Tibial nerve (tissue), 3 donors: ENCODE measurements around the gene MOB1B.

Experiments
- POLR2A ChIP-seq, 2 donors: fragments of 450-650 bp; IDR thresholded peaks; one replicate each; pipeline ENCODE4 v1.6.1; 2017; ENCODE audit warnings: antibody characterized with exemption in 2 of 2, mild to moderate bottlenecking in 2 of 2, moderate library complexity in 2 of 2
- TF ChIP-seq, protein P1 (sequence below), 5 experiments: fragments of 200-600 bp in 3 of 5; fragments of 450-650 bp in 2 of 5; sonication (generic) in 3 of 5; IDR thresholded peaks; one replicate each; pipeline ENCODE4 v1.5.1; 2016 to 2019; ENCODE audit warnings: antibody characterized with exemption in 5 of 5, mild to moderate bottlenecking in 3 of 5, moderate library complexity in 2 of 5

DNA sequence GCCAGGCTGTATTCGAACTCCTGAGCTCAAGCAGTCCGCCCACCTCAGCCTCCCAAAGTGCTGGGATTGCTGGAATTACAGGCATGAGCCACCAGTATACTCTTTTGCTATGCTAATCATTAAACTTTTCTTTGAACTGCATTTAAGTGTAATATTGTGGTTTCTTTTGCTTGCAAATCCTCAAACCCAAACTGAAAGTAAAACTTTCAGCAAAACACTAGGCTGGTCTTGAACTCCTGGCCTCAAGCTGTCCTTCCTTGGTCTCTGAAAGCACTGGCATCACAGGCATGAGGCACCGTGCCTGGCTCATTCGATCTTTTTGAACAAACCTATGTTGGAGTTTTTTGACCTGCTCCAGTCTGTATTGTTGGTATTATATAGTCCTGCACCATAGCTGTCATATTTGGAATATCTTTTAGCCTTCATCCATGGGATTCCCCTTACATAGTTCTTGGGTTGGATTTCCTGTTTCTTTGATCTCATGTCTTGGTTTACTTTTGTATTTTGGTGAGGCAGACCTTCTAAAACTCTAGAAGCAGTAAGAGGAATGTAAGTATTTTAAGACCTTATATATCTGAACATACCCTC lies 34.1 kb downstream of the MOB1B start:
- TF ChIP-seq, protein P1, sequence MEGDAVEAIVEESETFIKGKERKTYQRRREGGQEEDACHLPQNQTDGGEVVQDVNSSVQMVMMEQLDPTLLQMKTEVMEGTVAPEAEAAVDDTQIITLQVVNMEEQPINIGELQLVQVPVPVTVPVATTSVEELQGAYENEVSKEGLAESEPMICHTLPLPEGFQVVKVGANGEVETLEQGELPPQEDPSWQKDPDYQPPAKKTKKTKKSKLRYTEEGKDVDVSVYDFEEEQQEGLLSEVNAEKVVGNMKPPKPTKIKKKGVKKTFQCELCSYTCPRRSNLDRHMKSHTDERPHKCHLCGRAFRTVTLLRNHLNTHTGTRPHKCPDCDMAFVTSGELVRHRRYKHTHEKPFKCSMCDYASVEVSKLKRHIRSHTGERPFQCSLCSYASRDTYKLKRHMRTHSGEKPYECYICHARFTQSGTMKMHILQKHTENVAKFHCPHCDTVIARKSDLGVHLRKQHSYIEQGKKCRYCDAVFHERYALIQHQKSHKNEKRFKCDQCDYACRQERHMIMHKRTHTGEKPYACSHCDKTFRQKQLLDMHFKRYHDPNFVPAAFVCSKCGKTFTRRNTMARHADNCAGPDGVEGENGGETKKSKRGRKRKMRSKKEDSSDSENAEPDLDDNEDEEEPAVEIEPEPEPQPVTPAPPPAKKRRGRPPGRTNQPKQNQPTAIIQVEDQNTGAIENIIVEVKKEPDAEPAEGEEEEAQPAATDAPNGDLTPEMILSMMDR (IDR thresholded peaks at IDR 0.05) = no peak
- no peak for TF ChIP-seq POLR2A (IDR thresholded peaks at IDR 0.05)
